Effector CD4-positive, alpha-beta T cell (primary cell): ENCODE data around the gene SEC24B.
"Not testable (repeated sequence)": the region's sequence is repeated elsewhere in the genome, so short reads cannot be mapped to it uniquely, and the experiment has no call there.

ENCODE experiments used
- DNase-seq: peaks from one replicate; pipeline ENCODE4 v3.0.0-alpha.2; 2020

The SEC24B gene

DNA sequence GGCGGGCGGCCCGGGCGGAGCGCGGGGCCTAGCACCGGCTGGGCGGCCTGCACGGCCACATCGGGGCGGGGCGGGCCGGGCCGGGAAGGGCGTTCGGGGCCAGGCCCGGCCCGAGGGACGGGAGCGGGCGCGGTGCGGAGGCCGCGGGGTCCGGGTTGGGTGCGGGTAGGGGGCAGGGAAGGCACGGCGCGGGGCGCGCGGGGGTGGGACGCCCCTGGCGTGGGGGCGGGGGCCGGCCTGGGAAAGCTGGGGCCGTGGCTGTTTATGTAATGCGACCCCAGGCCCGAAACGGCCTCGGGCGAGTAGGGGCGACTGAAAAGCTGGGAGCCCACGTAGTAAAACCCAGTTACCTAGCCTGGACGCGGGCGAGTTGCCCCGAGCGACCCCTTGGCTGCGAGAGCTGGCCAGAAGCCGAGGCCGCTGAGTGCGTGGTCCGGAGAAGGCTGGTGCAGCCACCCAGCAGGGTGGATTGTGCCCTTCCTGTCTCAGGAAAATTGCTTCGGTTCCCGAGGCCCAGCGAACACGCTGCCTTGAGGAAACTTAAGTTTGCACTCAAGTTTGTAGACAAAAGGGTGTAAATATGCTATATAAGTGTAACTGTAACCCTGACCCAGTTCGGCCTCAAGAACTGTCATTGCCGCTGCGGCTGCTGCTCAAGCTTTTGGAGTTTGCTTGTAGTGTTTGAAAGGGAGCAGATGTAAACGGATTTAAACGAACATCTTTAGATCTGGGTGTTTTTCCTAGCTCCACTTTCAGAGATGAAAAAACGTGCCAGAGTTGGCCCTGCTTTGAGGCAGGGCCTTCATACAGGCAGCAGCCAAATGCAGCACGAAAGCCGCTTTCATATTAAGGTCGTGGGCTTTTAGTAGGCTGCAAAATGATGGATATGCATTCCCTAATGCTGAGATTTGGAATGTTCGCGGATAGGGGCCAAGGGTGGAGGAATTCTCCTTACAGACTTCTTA lies 674 bp downstream of the SEC24B start:
- DNase-seq = no peak

DNA sequence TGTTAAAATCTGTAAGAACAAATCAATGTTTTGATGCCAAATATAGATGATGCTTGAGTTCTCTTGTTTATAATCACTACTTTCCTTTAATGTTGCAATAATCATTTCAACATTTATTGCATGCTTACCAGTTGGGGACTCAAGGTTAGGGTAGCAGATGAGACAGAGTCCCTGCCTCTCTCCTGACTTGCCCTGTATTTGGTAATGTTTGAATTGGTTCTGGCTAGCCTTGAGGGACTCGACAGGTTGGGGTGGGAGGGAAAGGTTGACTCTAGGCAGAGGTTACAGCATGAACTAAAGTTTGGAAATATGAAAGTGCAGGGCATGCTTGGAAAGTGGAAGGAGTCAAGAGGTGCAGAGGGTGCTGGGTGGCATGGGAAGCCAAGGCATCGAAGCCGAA lies 2.0 kb downstream of the SEC24B start:
- DNase-seq = no peak

DNA sequence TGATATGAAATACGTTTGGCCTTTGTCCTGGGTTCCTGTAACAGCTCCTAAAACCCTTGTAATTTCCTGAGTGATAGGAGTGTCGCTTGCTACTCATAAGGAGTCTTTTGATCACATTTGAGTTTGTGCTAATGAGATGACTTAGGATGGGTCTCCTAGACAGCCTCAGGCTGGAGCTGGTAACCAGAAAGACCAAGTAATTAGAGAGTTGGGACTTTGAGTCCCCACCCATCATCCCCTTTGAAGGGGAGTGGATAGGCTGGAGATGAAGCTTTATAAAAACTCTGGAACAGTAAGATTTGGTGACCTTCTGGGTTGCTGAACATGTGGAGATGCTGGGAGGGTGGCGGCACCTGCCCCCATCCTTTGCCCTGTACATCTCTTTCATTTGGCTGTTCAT lies 2.9 kb downstream of the SEC24B start:
- DNase-seq = no peak

DNA sequence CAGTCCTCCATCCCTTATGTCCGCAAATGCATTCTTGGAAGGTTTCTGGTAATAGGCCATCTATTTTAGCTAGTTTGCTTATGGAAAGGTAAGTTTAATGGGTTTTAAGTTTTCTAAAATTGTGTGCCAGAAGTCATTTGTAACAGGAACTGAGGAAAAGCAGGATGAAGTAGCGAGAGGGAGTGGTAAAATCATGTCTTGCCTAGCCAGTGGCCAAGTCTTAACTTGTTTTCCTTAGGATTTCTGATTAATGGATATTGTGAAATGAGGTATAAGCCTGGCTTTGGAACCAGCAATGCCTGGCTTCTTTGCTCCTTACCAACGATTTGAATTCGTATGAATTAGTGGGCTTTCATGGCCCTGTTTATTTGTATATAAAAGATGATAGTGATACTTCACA lies 7.3 kb downstream of the SEC24B start:
- DNase-seq = no peak

DNA sequence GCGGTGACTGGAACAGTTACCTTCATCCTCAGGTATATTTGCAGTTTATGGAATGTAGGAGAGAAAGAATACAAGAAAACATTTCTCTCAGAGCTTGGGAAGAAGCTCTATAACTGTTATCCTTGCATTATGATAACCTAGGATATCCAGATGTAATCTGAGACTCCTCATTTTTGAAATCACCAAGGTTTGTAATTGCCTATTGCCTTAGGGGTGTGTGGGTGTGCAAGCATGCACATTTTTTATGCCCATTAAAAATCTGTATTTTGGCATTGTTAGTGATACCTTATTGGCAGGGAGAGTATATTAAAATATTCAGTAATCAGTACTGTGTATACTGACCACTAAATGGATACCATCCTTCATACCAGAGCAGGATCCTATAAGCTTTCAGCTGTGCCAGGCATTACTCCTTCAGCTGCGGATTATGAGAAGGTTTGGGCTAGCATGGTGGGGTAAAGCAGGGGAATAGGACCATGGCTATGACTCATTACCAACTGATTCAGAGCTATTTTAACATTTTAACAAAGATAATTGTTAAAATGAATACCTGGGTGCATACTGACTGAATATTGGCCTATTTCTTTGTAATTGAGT lies 8.3 kb downstream of the SEC24B start:
- no peak for DNase-seq

DNA sequence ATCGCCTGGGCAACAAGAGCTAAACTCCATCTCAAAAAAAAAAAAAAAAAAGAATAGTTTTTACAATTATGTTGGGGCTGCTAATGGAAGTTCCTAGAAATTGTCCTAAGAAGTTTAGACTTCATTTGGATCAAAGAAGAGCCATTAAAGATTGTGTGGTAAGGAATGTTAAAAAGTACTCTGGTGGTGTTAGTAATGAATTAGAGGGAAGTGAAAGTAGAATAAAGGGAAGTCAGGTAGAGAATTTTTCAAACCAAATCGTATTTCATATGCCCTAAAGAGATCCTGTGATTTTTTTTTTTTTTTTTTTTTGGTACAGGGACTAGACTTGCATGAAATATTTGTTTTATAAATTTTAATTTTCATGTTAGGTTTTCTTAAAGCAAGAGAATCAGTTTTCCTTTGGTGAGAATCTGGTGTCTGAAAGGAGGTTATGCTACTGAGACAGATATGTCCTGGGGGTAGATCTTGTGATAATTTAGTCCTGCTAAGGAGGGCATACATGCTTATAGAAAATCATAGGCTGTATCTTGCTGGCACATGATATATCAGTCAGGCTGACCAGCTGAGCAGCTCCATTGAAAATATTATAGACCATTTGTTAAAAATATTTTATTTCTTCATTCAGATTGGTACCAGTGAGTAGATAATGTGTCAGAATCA lies 10.7 kb downstream of the SEC24B start:
- no peak for DNase-seq

DNA sequence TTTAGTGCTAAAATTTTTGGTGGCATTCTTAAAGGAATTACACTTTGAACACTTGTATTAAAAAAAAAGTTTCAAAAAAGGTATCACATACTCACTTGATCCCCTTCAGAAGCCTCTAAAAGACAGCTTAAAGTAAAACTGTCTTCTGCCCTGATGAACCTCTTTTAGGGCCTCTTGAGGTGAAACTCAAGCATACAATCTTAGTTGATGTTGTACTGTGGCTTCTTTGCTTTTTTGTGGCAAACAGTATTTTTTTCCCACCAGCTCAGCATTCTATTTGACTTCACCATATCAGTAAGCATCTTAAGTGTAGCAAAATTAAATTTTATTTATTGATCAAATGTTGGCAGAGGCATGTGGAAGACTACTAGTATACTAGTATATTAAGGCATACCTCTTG lies 13.7 kb downstream of the SEC24B start:
- no peak for DNase-seq

DNA sequence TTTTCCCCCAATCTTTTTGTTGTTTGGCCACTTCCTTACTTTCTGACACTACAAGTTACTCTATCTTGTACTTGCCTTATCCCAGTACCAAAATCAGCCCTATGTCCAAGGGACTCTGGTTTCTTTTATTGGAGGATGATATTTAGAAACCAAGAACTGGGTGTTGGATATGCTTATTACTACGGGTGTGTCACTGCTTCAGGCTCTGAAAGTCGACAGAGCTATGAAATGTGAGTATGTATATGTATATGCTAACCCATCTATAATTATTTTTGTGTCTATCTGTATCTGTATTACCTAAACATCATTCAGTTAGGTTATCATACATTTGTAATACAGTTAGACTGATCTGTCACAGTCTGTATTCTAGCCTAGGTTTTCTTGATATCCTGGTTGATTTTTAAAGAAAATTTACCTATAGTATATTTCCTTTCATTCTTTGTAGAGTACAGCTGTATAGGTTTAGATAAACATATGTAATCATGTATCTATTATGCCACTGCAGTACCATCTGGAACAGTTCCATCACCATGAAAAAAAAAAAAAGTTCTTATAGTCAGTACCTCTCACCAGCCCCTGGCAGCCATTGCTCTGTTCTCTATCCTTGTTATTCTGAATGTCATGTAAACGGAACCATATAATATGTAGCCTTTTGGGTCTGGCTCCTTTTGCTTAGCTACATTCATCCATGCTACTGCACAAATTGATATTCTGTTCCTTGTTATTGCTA lies 18.1 kb downstream of the SEC24B start:
- no peak for DNase-seq

DNA sequence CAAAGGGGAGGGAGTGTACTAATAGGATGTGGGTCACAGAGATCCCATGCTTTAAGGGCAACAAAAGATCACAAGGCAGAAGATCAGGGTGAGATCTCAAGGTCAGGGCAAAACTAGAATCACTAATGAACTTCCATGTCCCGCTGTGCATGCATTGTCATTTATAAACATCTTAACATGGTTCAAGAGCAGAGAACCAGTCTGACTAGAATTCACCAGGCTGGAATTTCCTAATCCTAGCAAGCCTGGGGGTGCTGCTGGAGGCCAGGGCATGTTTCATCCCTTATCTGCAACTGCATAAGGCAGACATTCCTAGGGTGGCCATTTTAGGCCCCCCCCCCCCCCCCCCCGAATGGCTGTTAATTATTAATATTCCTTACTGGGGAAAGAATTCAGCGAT lies 19.5 kb downstream of the SEC24B start:
- not testable (repeated sequence) for DNase-seq

DNA sequence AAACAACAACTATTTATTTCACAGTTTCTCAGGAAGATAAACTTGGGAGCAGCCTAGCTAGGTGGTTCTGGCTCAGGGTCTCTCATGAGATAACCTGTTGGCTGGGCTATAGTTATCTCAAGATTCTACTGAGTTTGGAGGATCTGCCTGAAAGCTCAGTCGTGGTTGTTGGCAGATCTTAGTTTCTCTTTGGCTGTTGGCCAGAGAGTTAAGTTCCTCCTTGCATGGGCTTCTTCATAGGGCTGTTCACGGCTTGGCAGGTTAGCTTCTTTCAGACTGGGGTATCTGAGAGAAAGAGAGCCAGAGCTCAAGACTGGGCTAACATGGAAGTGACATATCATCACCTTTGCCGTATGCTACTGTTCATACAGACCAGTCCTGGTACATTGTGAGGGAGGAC lies 28.7 kb downstream of the SEC24B start:
- no peak for DNase-seq

DNA sequence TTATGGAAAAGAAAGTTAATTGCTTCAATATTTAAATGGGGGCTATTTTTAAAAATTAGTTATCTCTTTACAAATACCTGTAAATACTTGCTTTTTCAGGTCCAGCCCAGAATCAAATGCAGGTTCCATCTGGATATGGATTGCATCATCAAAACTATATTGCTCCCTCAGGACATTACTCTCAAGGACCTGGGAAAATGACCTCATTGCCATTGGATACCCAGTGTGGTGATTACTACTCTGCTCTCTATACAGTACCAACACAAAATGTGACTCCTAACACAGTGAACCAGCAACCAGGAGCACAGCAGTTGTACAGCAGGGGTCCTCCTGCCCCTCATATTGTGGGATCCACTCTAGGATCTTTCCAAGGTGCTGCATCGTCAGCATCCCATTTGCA lies 29.2 kb downstream of the SEC24B start:
- DNase-seq = no peak

DNA sequence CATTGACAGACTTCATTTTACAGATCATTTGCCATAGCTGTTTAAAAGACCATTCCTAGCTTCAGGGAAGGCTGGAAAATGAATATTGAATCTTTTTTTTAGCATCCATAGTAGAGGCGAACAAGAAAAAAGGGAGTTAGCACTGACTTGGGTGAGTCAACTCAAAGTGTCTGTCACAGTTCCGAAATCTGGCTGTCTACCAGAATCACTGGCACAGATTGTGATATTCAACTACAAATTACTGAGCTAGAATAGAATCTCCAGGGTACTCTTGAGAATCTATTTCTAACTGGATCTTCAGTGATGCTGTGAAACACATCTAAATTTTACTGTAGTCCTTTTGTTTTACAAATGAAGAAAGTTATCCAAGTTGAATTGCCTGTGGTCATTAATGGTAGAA lies 31.5 kb downstream of the SEC24B start:
- DNase-seq = no peak

DNA sequence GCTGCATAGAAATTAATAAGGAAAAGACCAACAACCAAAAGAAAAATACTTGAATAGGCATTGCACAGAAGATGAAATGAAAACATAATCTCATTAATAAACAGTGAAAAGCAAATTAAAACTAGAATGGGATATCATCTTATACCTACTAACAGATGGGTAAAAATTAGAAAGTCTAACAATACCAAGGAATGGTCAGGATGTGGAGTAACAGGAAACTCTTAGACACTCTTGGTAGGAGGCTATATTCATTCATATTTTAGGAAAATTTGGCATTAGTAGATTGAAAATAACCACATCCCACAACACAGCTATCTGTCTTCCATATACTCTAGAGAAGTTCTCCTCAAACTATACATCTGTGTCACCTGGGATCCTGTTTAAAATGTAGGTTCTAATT lies 36.3 kb downstream of the SEC24B start:
- DNase-seq = no peak

DNA sequence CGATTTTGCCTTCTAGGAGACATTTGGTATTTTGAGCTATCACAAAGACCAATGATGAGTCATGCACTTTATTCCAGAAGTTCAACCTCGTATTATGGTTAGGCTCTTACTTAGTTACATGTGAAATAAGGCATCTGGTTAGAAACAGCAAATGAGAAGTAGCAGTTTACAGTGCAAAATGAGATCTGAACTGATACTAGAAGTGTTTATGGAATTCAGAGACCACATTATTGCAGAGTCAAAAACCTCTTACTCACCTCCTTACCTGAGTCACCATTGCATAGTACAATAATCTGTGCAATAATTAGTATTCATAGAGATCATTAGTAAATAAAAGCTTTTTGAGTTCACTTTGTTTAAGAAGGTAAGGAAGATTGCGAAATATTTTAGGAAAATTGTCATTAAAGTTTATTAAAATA lies 38.7 kb downstream of the SEC24B start:
- no peak for DNase-seq

DNA sequence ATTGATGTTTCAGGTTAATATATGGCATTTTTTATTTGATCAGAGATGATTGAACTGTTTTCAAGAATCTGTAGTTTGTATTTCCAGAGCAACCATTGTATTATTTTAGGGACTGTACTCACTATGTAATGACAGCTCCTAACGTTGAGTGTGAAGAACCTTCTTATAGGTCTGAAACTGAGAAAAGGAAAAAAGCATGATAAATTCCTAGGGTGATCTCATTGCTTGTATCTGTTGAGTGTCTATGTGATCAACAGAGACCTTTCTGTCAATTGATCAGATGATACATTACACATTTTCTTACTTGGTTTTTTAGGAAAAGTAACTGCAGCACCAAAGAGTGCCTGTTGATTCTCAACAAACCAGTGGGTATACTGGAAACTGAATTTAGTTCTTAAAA lies 40.2 kb downstream of the SEC24B start:
- no peak for DNase-seq

DNA sequence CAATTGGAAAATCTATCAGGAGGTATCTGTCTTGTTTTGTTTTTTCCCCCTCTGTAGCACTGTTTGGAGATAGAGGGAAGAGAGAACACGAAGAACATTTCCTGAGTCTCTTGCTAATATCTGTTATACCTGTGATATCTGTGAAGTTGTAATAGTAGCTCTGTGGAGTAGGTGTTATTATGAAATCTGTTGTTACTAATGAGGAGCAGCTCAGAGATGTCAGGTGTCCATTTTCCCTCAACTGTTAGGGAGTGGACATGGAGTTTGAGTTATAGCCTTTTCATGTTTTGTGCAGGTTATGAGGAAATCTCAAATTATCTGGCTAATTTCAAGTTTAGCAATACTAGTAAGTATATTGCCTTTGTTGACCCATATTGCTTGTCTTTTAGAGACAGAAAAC lies 52.4 kb downstream of the SEC24B start:
- DNase-seq = no peak

DNA sequence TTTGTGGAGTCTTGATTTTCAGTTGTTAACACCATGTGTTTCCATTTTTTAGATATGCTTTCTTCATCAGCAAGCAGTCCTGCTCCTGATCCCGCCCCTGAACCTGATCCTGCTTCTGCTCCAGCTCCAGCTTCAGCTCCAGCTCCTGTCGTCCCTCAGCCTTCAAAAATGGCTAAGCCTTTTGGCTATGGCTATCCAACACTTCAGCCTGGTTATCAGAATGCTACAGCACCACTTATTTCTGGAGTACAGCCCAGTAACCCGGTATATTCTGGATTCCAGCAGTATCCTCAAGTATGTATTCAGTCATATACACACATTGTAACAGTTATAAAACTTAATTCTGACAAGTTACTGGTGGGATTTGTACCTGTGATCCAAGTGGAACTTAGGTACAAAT lies 60.9 kb downstream of the SEC24B start:
- DNase-seq = no peak

DNA sequence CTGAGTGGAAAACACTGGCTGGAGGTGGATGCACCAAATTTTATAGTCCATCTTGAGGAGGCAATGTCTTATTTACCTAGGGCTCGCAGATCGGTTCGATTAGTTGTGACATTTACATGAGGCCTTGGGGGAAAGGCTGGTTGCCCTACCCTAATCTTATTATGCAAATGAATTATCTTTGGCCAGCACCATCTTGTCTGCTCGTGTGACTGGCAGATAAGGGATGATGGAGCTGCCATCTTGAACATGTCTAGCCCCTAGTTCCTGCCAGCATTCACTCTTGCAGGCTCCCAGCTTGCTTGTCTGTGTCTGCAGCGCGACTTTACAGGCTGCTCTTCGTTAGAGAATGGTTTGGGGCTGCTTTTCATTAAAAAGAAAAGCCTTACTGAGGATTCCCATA lies 61.9 kb downstream of the SEC24B start:
- no peak for DNase-seq

DNA sequence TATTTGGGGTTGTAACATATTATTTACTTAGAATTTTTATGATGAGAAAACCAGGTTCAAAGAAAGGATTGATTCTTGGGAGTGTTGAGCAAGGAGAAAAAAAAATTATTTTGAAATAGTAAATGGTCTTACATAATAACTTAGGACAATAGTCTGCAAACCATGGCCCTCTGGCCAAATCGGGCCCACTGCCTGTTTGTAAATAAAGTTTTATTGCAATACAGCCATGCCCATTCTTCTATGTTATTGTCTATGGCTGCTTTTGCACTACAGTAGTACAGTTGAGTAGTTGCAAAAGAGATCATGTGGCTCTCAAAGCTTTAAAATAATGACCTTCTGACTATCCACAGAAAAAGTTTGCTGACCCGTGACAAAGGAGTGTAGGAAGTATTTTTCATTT lies 63.3 kb downstream of the SEC24B start:
- DNase-seq = no peak

DNA sequence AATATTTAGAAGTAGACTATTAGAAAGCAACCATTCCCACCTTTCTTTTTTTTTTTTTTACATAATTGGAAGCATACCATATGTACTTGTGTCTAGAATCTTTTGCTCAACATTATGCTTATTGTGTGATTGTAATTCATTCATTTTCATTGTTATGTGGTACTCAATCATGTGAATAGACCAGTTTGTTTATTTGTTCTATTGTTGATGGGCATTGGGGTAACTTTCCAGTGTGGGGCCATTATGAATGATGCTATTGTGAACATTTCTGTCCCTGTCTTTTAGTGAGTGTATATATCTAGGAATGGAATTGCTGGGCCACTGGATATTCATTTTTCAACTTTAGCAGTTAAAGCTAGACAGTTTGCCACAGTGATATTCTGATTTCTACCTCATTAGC lies 63.9 kb downstream of the SEC24B start:
- no peak for DNase-seq

DNA sequence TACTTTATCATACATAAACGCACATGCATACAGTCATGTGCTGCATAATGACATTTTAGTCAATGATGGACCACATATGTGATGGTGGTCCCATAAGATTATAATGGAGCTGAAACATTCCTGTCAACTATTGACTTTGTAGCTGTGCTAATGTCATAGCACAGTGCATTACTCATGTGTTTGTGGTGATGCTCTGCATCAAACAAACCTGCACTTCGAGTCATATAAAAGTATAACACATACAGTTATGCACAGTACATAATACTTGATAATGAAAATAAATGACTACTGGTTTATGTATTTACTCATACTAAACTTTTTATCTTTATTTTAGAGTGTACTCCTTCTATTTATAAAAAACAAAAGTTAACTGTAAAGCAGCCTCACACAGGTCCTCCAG lies 65.9 kb downstream of the SEC24B start:
- no peak for DNase-seq

DNA sequence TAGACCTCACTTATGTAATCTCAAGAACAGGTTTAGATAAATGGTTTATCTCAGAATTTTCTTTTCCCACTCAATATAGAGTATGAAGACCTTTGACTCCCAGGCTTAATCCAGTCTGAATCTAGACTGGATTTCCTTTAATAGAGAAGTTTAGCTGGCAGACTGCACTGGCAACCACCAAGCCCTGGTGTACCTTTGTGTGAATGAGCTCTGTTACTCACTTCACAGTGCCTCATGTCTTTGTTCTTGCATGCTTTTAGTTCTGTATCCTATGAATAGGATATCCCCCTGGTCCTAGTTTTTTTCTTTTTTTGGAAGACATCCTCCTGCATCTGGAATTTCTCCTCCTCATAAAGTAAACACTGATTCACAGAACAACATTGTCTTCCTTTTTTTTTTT lies 73.3 kb downstream of the SEC24B start:
- DNase-seq = no peak

DNA sequence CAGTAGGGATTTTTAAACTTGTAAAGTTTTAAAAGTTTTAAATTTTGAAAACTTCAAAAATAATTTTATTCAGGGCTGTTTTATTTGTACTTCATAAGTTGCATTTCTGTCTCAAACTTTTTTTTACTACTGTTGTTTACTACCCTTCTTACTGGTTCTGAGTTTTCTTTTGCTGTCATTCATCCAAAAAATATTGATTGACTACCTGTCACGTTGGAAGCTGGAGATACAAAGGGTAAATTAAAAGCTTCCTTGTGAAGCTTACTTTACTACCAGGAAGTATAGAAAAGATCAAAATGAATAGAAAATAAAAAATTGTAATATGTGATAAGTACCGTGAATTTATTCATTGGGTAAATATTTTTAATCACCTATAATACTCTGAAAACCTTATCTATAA lies 77.1 kb downstream of the SEC24B start:
- DNase-seq = no peak
